ENCODE measurements around the gene SAC3D1.
A peak's percentile ranks its signal among the peaks of the same experiment; 100 is the strongest.

Gene SAC3D1

GRCh38 chr11:65063532-65063931, 22.5 kb downstream of the SAC3D1 start:
- no peak for DNase-seq

GRCh38 chr11:65064847-65065240, 23.8 kb downstream of the SAC3D1 start:
- DNase-seq, result no peak

- no peak for DNase-seq
These were observed 24.8 kb downstream of the SAC3D1 start for GRCh38 chr11:65065851-65066250.

- DNase-seq, result peak; percentile 41
These were observed 25.3 kb downstream of the SAC3D1 start for GRCh38 chr11:65066315-65066714.

GRCh38 chr11:65066805-65067291, 25.8 kb downstream of the SAC3D1 start:
- DNase-seq, result peak; percentile 85

- DNase-seq, result no peak
These were observed 26.4 kb downstream of the SAC3D1 start for GRCh38 chr11:65067446-65067845.

- DNase-seq, result no peak
These were observed 28.2 kb downstream of the SAC3D1 start for GRCh38 chr11:65069217-65069616.

GRCh38 chr11:65071907-65072630, 31.1 kb downstream of the SAC3D1 start:
- no peak for DNase-seq

GRCh38 chr11:65072631-65072966, 31.6 kb downstream of the SAC3D1 start:
- DNase-seq, result no peak

- no peak for DNase-seq
These were observed 36.4 kb downstream of the SAC3D1 start for GRCh38 chr11:65077451-65077850.

GRCh38 chr11:65078151-65078550, 37.1 kb downstream of the SAC3D1 start:
- DNase-seq, result peak; percentile 46

- DNase-seq, result no peak
These were observed 37.9 kb downstream of the SAC3D1 start for GRCh38 chr11:65078786-65079342.

GRCh38 chr11:65083134-65083833, 42.3 kb downstream of the SAC3D1 start:
- DNase-seq, result no peak

GRCh38 chr11:65083834-65084597, 43.0 kb downstream of the SAC3D1 start, which contains the start of the genes CDCA5 and ZFPL1:
CDCA5 (minus strand) TSS chr11:65084040; CDS start chr11:65083978, 62 bp downstream.
ZFPL1 (plus strand) TSS chr11:65084222; CDS start chr11:65084699, 477 bp downstream.
- DNase-seq, result peak; percentile 96

GRCh38 chr11:65084598-65085375, 43.8 kb downstream of the SAC3D1 start:
- DNase-seq, result no peak

GRCh38 chr11:65085446-65085845, 44.4 kb downstream of the SAC3D1 start:
- no peak for DNase-seq

GRCh38 chr11:65086809-65087208, 45.8 kb downstream of the SAC3D1 start:
- no peak for DNase-seq

- no peak for DNase-seq
These were observed 46.2 kb downstream of the SAC3D1 start for GRCh38 chr11:65087216-65087615.

GRCh38 chr11:65087827-65088226, 46.8 kb downstream of the SAC3D1 start:
- no peak for DNase-seq

- no peak for DNase-seq
These were observed 48.6 kb downstream of the SAC3D1 start for GRCh38 chr11:65089621-65090020.

- DNase-seq, result no peak
These were observed 49.6 kb downstream of the SAC3D1 start for GRCh38 chr11:65090628-65091027.
